Activated CD8-positive, alpha-beta T cell treated with anti-CD3 and anti-CD28 coated beads for 36 hours (primary cell): ENCODE data around the gene RSPH6A. TPM values are rescaled to one million over a fixed set of nuclear protein-coding genes. Genes with fewer than 3 reads are reported as not detected.
A peak's percentile ranks its signal among the peaks of the same experiment; 100 is the strongest.

ENCODE experiments used
- ATAC-seq: fragments of 200-7000 bp; cut with Tn5 transposase; one replicate; pipeline ENCODE4 v1.10.0; 2021; ENCODE audit warnings: mild to moderate bottlenecking, moderate library complexity
- CTCF ChIA-PET: fragments of 350-600 bp; sonication (Branson Sonifier 250); formaldehyde crosslinking; loops from one replicate; lab custom pipeline; 2021; ENCODE audit warnings: antibody characterized with exemption; lab: Charles Lee
- POLR2A ChIA-PET: fragments of 350-600 bp; sonication (Branson Sonifier 250); formaldehyde crosslinking; loops from one replicate; lab custom pipeline; 2021; ENCODE audit warnings: antibody characterized with exemption; lab: Charles Lee
- DNase-seq: peaks from one replicate; pipeline ENCODE4 v3.0.0-alpha.2; 2020
- H3K27ac Mint-ChIP-seq: one replicate; pipeline ENCODE4 v1.8.0; 2021; ENCODE audit warnings: mild to moderate bottlenecking, mixed read lengths
- H3K27me3 Mint-ChIP-seq: one replicate; pipeline ENCODE4 v1.8.0; 2021; ENCODE audit warnings: mixed read lengths
- H3K36me3 Mint-ChIP-seq: one replicate; pipeline ENCODE4 v1.8.0; 2021; ENCODE audit warnings: low read depth, mixed read lengths
- H3K4me1 Mint-ChIP-seq: one replicate; pipeline ENCODE4 v1.8.0; 2021; ENCODE audit warnings: low read depth, mixed read lengths
- H3K4me3 Mint-ChIP-seq: one replicate; pipeline ENCODE4 v1.8.0; 2021; ENCODE audit warnings: mild to moderate bottlenecking, moderate library complexity, mixed read lengths
- H3K9me3 Mint-ChIP-seq: one replicate; pipeline ENCODE4 v1.8.0; 2021; ENCODE audit warnings: mixed read lengths
- CTCF ChIP-seq: fragments of 200-600 bp; IDR thresholded peaks from one replicate; pipeline ENCODE4 v1.8.0; 2022; ENCODE audit warnings: antibody characterized with exemption, mild to moderate bottlenecking
- intact Hi-C: fragments of 100-400 bp; cut with micrococcal nuclease; formaldehyde crosslinking; loops from one replicate; pipeline ENCODE4 v1.10.0; 2022
- total RNA-seq, 2 experiments: library from RNA; stranded (reverse); gene quantifications; one replicate each; pipeline ENCODE4 v1.2.3, GENCODE V29; 2021

Gene RSPH6A
- total RNA-seq, 2 experiments from 2014 or later, result 0.41 to 0.63 TPM

DNA sequence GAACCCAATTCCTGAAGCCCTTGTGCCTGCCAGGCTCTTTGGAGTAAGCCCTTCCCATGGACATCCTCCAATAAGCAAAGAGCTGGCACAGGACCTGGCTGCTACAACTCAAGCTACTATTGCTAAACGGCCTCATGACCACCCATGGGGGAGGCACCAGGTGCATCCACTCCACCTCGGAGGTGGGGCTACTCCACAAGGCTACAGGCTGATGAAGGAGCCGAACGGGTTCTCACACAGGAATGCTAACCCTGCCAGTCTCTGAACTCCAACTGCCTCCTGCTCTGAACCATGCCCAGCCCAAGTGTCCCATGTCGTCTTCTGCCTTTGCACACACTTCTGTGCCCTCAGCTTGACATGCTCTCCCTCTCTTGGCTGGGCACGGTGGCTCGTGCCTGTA lies 37.9 kb upstream of the RSPH6A start:
- ATAC-seq (no peak), DNase-seq (no peak)
- Mint-ChIP-seq H3K36me3 (peaks cover 39% of the 10 kb centered on the region), H3K9me3 (no peaks in the 10 kb centered on the region), H3K4me1 (peaks cover under 1% of the 10 kb centered on the region), H3K4me3 (no peak overlapping the region), H3K27me3 (no peaks in the 10 kb centered on the region), H3K27ac (no peak overlapping the region)
- intact Hi-C loops, result no loop called here
- ChIA-PET CTCF (interaction anchor here (1.0 kb wide), 1 partner anchor 36 kb away, joined by 4 read pairs; no protein-coding TSS in a partner anchor), POLR2A (interaction anchor here (1.5 kb wide), 1 partner anchor 28 kb away, joined by 4 read pairs; no protein-coding TSS in a partner anchor)
- no peak for TF ChIP-seq CTCF

GRCh38 chr19:45852145-45852750 lies 37.1 kb upstream of the RSPH6A start:
- Mint-ChIP-seq H3K27me3 (no peaks in the 10 kb centered on the region), H3K9me3 (no peaks in the 10 kb centered on the region), H3K36me3 (peaks cover 44% of the 10 kb centered on the region), H3K4me1 (no peaks in the 10 kb centered on the region), H3K4me3 (no peak overlapping the region), H3K27ac (no peak overlapping the region)
- ChIA-PET POLR2A (interaction anchor here (1.5 kb wide), 1 partner anchor 27 kb away, joined by 4 read pairs; no protein-coding TSS in a partner anchor), CTCF (no interaction called here)
- TF ChIP-seq CTCF, result no peak
- intact Hi-C loops, result no loop called here
- ATAC-seq (no peak), DNase-seq (no peak)

DNA sequence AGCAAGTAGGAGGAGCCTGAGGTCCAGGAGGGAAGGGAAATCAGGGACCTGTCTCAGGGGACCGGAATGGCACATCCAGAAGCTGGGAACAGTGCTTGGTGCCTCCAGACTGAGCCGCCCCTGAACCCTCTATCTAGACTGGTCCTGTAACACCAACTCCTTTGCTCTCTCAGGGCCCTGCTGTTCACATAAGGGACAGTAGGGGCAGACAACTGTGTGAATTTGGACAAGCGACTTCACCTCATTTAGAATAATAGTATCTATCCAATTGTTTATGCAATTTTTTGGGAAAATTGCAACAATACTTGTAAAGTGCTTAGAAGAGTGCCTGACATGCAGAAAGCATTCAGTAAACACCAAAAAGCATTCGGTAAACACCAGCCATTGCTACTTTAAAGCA lies 33.8 kb upstream of the RSPH6A start:
- H3K36me3 Mint-ChIP-seq, result peaks cover 55% of the 10 kb centered on the region
- TF ChIP-seq CTCF, result no peak

DNA sequence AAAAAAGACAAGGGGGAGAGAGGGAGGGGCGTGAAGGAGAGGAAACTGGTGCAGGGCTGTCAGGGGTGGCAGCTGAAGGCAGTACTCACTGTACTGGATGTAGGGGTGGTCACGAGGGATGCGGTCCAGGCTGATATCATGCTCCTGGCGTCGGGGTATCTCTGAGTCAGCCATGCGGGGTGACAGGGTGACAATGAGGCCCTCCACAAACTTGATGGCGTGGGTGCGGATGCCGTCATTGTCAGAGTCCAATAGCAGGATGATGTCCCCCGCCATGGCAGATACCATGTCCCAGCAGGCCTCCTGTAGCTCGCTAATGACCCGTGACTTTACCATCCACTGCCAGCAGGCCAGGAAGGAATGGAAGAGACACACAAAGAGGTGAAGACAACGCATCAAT lies 32.6 kb upstream of the RSPH6A start:
- no peak overlapping the region for H3K27ac Mint-ChIP-seq
- no peaks in the 10 kb centered on the region for H3K27me3 Mint-ChIP-seq
- no peaks in the 10 kb centered on the region for H3K9me3 Mint-ChIP-seq
- TF ChIP-seq CTCF, result no peak
- ChIA-PET POLR2A (interaction anchor here (0.6 kb wide), 1 partner anchor 373 kb away, joined by 3 read pairs; no protein-coding TSS in a partner anchor), CTCF (interaction anchor here (1.1 to 2.0 kb wide), 3 partner anchors 16 to 49 kb away, joined by 3 to 8 read pairs (median 4); no protein-coding TSS in a partner anchor)
- DNase-seq (no peak), ATAC-seq (no peak)
- peaks cover 58% of the 10 kb centered on the region for H3K36me3 Mint-ChIP-seq
- intact Hi-C loops, result no loop called here
- no peak overlapping the region for H3K4me3 Mint-ChIP-seq
- H3K4me1 Mint-ChIP-seq, result no peaks in the 10 kb centered on the region

More for the DNA sequence above, 33.8 kb upstream of the RSPH6A start:
- ATAC-seq (peak; percentile 47), DNase-seq (peak; percentile 10)
- ChIA-PET POLR2A (no interaction called here), CTCF (interaction anchor here (0.7 to 1.7 kb wide), 2 partner anchors 79 to 649 kb away, joined by 3 to 6 read pairs; partner anchors contain the start of gene SIX5)
- H3K4me1 Mint-ChIP-seq, result no peaks in the 10 kb centered on the region
- intact Hi-C loops, result no loop called here
- no peaks in the 10 kb centered on the region for H3K27me3 Mint-ChIP-seq
- H3K4me3 Mint-ChIP-seq, result no peak overlapping the region
- no peaks in the 10 kb centered on the region for H3K9me3 Mint-ChIP-seq
- no peak overlapping the region for H3K27ac Mint-ChIP-seq

- Mint-ChIP-seq H3K27ac (no peak overlapping the region), H3K9me3 (no peaks in the 10 kb centered on the region), H3K4me3 (no peak overlapping the region), H3K27me3 (no peaks in the 10 kb centered on the region), H3K36me3 (peaks cover 61% of the 10 kb centered on the region), H3K4me1 (no peaks in the 10 kb centered on the region)
- POLR2A ChIA-PET, result no interaction called here
- no peak for TF ChIP-seq CTCF
- CTCF ChIA-PET, result interaction anchor here (2.2 kb wide), 1 partner anchor 25 kb away, joined by 8 read pairs; no protein-coding TSS in a partner anchor
- ATAC-seq, result no peak
- no peak for DNase-seq
- intact Hi-C loops, result no loop called here
These were observed 27.1 kb upstream of the RSPH6A start for GRCh38 chr19:45842198-45842597.
